GM13976 (cell line): Measurements from ENCODE around the gene RAB5A.
"Not testable (repeated sequence)": the region's sequence is repeated elsewhere in the genome, so short reads cannot be mapped to it uniquely, and the experiment has no call there.

Source experiments
- DNase-seq: peaks from one replicate; pipeline ENCODE4 v3.0.0; 2012; ENCODE audit warnings: low spot score
- in situ Hi-C: fragments of 300-500 bp; cut with MboI; formaldehyde crosslinking; loops from one replicate; pipeline ENCODE4 v1.12.0; 2022; ENCODE audit warnings: low sequenced_read_pairs, mixed read lengths, inconsistent platforms; ENCODE audit not compliant: unreplicated experiment
- TF ChIP-seq, protein P1 (sequence below): IDR thresholded peaks from 2 replicates; pipeline ENCODE4 v1.5.1; 2012; ENCODE audit warnings: borderline replicate concordance, mild to moderate bottlenecking; ENCODE audit not compliant: insufficient read depth; ENCODE audit errors: extremely low read depth, missing control alignments, control extremely low read depth

The RAB5A gene

DNA sequence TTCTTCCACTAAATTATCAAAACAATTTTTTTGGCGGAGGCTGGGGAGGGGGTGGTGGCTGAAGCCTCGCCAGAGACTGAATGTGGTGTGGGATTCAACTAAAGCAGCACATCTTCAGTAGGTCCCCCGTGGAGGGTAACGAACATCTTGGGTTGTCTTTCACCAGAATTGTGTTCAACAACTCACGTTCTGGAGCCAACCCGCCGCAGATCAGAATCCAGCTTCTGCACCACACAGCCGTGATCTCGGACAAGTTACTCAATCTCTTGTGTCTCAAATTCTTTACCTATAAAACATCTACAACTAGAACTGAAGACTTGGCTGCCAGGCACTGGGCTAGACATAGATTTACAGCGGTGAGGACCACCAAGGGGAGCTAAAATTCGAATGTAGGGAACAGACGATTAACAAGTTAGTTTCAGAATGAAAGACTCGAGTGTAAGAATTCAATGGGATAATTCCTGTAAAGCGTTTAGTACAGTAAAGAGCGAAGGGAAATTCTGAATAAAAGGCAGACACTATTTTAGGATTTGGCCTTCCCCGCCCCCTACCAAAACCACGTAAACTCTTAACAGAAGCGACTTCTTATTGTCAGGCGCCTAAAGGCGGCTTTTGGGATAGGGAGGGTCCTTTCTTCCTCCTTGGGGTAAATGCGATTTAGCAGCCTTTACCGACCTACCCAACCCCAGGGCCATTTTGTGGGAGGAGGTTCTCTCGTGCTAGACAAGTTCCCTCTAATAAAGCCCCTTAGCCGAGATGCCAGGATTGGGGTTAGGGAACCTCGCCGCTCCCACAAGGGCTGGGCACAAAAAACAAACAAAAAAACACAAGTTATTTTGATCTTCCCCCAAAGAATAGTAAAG is 697 bp upstream of the RAB5A start:
- in situ Hi-C loops = no loop called here
- DNase-seq = no peak
- TF ChIP-seq, protein P1, sequence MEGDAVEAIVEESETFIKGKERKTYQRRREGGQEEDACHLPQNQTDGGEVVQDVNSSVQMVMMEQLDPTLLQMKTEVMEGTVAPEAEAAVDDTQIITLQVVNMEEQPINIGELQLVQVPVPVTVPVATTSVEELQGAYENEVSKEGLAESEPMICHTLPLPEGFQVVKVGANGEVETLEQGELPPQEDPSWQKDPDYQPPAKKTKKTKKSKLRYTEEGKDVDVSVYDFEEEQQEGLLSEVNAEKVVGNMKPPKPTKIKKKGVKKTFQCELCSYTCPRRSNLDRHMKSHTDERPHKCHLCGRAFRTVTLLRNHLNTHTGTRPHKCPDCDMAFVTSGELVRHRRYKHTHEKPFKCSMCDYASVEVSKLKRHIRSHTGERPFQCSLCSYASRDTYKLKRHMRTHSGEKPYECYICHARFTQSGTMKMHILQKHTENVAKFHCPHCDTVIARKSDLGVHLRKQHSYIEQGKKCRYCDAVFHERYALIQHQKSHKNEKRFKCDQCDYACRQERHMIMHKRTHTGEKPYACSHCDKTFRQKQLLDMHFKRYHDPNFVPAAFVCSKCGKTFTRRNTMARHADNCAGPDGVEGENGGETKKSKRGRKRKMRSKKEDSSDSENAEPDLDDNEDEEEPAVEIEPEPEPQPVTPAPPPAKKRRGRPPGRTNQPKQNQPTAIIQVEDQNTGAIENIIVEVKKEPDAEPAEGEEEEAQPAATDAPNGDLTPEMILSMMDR = no peak

DNA sequence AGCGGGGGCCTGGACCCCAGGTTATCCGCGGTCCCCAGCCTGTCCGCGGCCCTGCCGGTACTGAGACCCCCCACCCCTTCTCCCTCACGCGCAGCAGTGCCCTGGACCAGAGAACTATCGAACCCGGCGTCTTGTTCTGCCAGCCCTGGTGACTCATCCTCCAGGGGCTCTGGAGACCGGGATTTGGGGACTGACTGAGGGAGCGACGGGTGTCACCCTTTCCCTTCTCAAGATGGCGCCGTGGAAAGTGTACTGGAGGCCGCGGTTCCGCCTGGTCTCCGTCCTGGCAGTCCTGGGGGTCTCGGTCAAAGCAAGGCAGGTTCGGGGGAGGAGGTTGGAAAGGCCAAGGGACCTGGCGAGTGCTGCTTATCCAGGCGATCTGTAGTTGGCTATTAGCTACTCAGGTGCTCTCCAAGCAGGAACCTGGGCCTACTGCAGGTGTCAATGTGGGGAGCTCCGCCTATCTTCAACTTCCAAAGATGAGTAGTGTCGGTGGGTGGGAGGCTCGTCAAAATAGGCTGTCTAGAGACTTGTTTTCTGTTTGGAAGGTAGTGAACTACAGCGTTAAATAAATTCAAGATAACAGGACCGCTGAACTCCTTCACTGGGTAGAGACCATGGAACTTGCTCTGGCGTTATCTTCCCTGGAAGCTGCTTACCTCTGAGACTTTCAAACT is 790 bp downstream of the RAB5A start:
- TF ChIP-seq, protein P1 = no peak
- in situ Hi-C loops = no loop called here
- peak; percentile 46 for DNase-seq

DNA sequence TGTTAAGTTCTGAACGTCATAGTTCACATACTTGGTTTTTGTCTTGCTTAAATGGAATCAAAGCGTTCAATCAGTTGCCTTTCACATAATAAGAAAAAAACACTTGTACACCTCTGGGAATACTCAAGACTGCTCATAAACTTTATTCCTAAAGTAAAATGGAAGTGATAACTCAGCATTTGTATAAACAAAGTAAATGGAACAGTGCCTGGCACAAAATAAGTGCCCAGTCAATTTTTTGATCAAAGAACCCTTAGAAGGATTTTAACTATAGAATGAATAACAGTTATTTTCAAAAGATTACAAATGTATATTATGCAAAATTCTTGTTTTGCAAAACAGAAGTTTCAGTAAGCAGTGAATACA is 1.3 kb downstream of the RAB5A start:
- TF ChIP-seq, protein P1 = no peak
- in situ Hi-C loops = no loop called here
- no peak for DNase-seq

DNA sequence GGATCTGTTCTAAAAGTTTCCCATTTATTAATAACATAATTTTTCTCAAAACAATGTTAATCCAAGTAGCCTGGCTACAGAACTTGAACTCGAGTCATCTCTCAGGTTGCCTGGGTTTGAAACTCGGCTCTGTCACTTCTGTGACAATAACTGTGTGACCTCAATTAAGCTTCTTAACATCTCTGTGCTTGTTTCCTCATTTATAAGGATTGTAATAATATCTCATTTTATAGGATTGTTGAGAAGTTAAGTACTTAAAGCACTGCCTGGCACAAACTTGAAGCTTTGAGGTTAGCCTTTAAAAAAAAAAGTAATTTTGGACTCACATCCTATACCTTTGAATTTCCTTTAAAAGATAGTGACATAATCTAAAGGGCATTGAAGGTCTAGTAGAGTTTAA is 3.4 kb downstream of the RAB5A start:
- no peak for DNase-seq
- TF ChIP-seq, protein P1 = no peak
- in situ Hi-C loops = no loop called here

DNA sequence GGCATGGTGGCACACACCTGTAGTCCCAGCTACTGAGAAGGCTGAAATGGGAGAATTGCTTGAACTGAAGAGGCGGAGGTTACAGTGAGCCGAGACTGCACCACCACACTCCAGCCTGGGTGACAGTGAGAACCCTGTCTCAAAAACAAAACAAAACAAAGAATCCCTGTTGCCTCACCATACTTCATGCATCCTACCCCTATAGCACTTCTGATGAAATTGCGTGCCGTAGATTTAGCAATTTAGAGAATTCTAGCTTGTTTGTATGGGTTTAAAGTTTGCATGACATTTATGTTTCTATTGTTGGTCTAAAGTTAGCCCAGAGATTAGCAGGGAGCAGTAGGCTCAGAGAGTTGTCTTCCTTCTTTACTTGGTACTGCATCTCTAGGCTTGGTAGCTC is 7.8 kb downstream of the RAB5A start:
- in situ Hi-C loops = no loop called here
- DNase-seq = no peak
- TF ChIP-seq, protein P1 = no peak

DNA sequence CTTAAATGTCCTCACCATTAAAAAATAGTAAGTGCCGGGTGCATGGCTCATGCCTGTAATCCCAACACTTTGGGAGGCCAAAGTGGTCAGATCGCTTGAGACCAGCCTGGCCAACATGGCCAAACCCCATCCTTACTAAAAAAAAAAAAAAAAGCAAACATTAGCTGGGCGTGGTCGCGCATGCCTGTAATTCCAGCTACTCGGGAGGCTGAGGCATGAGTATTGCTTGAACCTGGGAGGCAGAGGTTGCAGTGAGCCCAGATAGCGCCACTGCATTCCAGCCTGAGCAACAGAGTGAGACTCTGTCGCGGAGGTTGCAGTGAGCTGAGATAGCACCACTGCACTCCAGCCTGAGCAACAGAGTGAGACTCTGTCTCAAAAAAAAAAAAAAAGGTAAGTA is 10.5 kb downstream of the RAB5A start:
- in situ Hi-C loops, DNase-seq: not testable (repeated sequence)

DNA sequence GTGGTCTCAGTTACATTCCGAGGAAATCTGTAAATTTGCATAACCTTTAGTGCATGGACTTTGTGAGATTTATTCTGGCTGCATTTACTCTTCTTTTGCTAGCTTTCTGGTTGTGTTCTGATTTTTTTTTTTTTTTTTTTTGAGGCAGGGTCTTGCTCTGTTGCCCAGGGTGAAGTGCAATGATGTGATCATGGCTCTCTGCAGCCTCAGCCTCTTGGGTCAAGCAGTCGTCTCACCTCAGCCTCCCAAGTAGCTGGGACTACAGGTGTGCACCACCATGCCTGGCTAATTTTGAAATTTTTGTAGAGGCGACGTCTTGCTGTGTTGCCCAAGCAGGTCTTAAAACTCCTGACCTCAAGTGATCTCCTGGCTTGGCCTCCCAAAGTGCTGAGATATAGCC is 12.6 kb downstream of the RAB5A start:
- TF ChIP-seq, protein P1 = no peak
- no peak for DNase-seq
- in situ Hi-C loops = no loop called here
